NCI-H1105 treated with DMSO at 0.1 percent for 48 hours (cell line): ENCODE measurements around the gene CDK8.

Experiments
- DNase-seq: peaks from one replicate; lab custom pipeline; 2025; lab: John Stamatoyannopoulos, UW

CDK8 gene

DNA sequence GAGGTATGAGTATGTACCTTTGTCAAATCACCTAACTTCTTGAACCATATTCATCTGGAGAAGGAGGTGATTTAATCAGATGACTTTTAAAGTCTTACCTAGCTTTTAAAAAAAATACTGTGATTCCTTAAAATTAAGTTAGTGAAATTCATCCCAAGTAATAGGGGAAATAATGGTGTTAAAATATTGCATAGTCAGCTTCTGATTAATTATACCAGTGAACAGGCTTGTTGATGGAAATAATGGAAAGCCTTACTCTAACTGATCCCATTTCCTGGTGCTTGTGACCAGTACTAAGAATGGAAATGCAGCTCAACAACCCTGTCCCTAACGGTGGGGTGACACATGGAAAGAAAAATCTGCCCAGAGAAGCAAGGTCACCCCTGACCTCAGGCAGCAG lies 130.7 kb downstream of the CDK8 start:
- DNase-seq, result no peak

DNA sequence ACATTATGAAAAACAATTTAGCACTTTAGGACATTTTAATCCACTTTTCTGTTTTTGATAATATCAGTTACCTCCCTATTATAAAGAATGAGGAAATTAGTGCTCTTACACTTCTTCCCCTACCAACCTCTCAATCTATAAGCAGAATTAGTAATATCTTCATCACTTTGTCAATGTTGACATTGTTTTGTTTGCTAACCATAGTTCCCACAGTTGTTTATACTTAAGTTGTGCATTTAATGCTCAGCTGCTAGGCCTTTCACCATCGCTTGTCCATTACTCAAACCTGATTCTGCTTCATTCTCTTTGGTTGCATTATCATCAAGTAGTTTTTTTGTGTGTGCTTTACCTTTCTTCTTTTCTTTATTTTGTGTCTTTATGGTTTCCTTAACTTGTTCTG lies 132.1 kb downstream of the CDK8 start:
- no peak for DNase-seq

GRCh38 chr13:26390203-26390602 lies 136.3 kb downstream of the CDK8 start:
- no peak for DNase-seq

GRCh38 chr13:26400545-26400944 lies 146.6 kb downstream of the CDK8 start:
- no peak for DNase-seq

DNA sequence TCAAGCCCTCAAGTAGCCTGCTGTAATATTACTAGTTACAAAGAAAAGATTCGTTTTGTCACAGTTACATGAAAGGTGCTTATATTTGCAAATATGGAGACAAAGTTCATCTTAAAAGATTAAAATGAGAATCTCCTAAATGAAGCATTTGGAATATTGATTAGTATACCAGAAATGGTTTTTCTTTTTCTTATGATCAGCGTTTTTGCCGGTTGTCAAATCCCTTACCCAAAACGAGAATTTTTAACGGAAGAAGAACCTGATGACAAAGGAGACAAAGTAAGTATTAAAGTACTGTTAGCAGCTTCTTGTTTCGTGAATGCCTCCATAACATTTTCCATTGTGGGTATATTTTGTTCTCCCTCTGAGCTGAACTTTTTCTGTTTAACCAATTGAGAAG lies 147.1 kb downstream of the CDK8 start:
- DNase-seq, result no peak

DNA sequence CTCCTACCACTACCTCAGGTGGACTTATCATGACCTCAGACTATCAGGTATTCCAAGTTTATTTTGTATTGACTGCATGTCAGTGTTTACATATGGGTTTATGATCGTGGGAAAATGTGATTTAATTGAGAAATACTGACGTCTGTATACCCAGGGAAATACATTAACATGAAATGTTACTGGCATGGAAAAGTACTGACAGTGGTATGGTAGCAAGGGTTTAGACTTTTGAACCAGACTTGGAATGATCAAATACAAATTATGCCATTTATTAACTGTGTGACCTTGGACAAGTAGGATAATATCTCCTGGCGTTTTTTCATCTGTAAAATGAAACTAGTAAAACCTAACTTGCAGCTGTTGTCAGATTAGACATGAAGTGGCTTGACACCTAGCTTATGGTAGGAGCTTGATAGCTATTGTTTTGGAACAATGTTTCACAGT lies 147.7 kb downstream of the CDK8 start:
- DNase-seq, result no peak

DNA sequence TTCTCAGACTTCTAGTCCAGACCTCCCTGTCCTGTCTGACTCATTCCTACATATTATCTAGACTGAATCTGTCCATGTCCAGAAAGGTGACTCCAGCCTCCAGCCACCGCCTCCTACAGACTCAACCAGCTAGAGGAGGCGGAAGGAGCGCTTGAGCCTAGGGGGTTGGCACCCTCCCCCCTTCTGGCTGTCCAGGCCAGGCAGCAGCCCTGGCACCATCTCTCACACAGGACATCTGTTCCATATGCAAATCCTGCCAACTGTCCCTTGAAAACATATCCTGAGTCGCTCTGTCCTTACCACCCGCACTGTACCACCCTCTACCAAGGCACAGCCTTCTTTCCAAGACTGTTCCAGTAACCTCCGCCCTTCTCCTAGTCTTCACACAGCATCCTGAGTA lies 152.9 kb downstream of the CDK8 start:
- no peak for DNase-seq

DNA sequence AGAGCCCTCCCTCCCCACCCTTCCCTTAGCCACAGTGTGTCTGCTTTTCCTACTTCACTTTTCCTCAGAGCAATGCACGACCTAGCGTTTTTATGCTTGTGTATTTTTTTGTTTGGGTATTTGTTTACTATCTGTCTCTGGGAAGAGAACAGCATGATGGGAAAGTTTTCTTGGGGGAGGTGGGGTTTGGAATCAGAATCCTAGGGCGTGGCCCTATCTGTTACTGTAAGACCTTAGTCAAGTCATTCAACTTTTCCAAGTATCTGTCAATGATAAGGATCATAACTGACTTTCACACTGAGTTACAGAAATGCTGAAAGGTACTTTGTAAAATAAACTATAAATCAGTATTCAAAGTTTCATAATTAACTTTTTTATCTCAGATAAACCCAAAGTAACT lies 157.3 kb downstream of the CDK8 start:
- no peak for DNase-seq

DNA sequence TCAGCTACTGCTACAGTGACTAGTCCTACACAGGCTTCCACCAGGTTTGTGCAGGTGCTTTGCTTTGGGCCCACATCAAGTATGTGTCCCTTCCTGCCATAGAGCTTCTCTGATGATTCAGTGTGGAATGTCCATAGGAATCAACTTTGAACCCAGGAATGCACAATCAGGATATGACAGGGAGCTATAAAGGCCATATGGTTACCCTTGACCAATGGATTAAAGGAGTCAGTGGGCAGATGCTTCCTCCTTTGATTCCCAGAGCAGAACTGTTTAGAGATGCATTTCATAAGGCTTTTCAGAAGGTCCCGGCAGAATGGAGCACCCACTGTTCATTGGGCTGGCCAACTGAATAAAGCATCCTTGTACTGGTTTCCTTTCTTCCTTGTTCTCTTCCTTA lies 158.3 kb downstream of the CDK8 start:
- no peak for DNase-seq

- no peak for DNase-seq
Measured at GRCh38 chr13:26412936-26413716, 159.2 kb downstream of the CDK8 start.

- DNase-seq, result no peak
Measured at GRCh38 chr13:26420282-26420960, 166.5 kb downstream of the CDK8 start.

GRCh38 chr13:26422036-26422435 lies 168.1 kb downstream of the CDK8 start:
- DNase-seq, result no peak

DNA sequence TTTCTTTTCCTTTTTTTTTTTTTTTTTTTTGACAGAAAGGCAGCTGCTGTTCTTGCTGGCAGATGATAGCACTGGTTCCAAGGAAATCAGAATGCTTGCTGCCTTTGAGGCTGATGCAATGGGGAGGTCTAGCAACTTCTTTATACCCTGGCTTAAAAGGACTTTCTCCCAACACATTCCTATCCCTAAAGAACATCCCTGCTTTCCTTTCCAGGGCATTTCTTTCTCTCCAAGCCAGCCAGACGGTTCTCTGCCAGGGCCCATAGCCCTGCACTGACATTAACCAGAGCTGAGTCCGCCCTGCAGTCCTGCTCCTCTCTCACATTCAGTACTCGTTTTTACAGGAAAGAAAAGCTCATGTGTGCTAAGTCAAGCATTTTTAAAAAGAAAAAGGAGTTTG lies 169.7 kb downstream of the CDK8 start:
- DNase-seq, result no peak

DNA sequence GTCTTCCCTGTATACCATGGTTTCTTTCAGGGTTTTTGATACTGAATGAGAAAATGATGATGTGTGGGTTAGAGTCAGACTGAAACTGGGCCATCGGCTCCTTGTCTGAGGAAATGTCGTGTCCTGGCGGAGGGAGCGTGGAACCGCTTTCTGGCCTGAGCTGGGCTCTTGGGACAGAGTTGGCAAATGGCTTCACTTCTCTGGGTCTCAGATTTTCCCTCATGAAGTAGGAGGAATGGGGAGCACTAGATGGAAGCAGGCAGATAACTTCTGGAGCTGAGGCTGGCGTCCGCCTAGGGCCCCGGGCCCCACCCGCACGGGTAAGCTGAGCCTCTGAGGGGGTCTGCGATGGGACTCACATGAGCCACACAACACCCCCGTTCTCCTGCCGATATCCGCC lies 170.3 kb downstream of the CDK8 start:
- DNase-seq, result no peak

GRCh38 chr13:26425443-26426358 lies 171.8 kb downstream of the CDK8 start:
- peak; percentile 69 for DNase-seq

DNA sequence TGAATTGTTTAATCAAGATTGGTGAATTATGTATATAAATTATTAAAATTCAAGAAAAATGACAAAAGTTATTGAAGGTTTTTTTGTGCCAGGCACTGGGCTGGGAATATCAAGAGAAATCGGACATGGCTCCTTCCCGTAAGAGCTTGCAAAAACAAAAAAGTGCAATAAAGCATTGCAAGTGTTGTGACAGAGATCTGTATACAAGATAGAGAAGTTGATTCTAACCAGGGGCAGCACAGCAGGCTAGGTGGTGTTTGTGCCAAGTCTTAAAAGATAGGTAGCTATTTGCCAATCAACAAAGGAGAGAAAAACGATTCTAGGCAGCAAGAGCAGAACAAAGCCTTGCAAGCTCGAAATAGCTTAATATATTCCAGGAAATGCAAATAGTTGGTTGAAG lies 179.8 kb downstream of the CDK8 start:
- no peak for DNase-seq

DNA sequence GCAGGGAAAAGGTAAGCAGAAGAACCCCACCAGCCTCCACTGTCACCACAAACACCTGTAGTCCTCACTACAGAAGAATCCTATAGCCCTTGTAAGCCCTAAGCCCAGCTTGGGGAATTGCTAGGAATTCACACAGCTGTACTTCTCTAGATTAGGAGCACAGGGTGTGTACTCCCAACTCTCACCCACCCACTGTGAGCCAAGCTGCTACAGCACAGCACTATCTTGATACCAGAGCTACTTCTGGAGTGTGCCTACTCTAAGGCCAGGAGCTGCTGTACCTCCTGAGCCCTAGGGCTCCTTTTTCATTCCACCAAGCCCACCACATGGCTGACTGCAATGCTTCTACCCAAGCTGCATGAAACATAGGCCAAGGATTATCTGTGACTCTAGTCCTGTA lies 181.2 kb downstream of the CDK8 start:
- DNase-seq, result no peak

- no peak for DNase-seq
Measured at GRCh38 chr13:26435646-26436045, 181.7 kb downstream of the CDK8 start.

GRCh38 chr13:26436914-26437313 lies 183.0 kb downstream of the CDK8 start:
- DNase-seq, result no peak

GRCh38 chr13:26440111-26440510 lies 186.2 kb downstream of the CDK8 start:
- DNase-seq, result no peak

GRCh38 chr13:26441476-26441875 lies 187.5 kb downstream of the CDK8 start:
- DNase-seq, result no peak

DNA sequence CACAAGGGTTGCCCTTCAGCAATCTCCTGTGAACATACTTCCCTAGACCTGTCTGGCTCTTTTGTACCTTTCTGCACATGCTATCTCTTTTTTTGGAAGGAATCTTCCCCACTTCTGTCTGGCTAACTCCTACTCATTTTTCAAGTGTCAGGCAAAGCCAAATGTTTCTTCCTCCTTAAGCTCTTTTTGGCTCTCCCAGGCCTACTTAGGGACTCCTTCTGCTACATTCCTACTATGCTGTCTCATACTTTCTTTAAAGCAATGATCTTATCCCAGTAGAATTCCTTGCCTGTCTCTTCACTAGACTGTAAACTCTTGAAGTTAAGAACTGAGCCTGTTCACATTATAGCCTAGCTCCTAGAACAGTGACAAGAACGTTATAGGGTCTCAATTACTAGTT lies 188.6 kb downstream of the CDK8 start:
- DNase-seq, result no peak

DNA sequence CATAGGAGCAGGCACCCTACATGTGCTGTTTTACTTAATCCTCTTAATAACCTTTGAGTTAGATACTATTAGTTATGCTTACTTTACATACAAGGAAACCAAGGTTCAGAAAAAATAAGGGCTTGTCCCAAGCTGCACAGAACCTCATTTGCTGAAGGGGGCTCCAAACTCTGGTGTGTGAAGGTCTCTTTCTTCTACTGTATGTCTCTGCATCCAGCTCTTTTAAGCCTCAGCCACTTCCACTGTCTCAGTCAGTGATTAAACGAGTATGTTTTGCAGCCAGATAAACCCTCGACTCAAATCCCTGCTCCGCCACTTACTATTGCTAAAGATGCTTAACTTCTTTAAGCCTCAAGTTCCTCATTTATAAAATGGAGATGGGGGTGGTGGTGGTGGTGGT lies 191.2 kb downstream of the CDK8 start:
- no peak for DNase-seq
